HEK293T (cell line): Measurements from ENCODE around the gene GARRE1.

ENCODE experiments used
- ELF4 ChIP-seq: fragments of 450-650 bp; IDR thresholded peaks from 2 replicates; pipeline ENCODE4 v1.6.1; 2017; ENCODE audit warnings: antibody characterized with exemption
- HDGF ChIP-seq: fragments of 450-650 bp; IDR thresholded peaks from 2 replicates; pipeline ENCODE4 v1.6.1; 2017; ENCODE audit warnings: antibody characterized with exemption, borderline replicate concordance
- SP1 ChIP-seq: fragments of 450-650 bp; IDR thresholded peaks from 2 replicates; pipeline ENCODE4 v1.6.1; 2017
- SUZ12 ChIP-seq: fragments of 450-650 bp; IDR thresholded peaks from 2 replicates; pipeline ENCODE4 v1.6.1; 2016; ENCODE audit warnings: mild to moderate bottlenecking

- no peak for TF ChIP-seq SP1
- no peak for TF ChIP-seq SUZ12
- TF ChIP-seq HDGF, result no peak
- no peak for TF ChIP-seq ELF4
Observed at GRCh38 chr19:34254046-34254697, at the start of gene GARRE1.
